AG09309 (cell line): ENCODE measurements around the gene PLA2G1B.
A peak's percentile ranks its signal among the peaks of the same experiment; 100 is the strongest.

Experiments used
- DNase-seq: peaks from one replicate; pipeline ENCODE4 v3.0.0-alpha.2; 2010; ENCODE audit warnings: low read depth
- H3K4me3 ChIP-seq: 2 replicates; pipeline ENCODE4 v1.5.1; 2011; ENCODE audit warnings: mild to moderate bottlenecking, low read depth, low read length, moderate library complexity; ENCODE audit not compliant: control insufficient read depth
- TF ChIP-seq, protein P1 (sequence below): IDR thresholded peaks from 2 replicates; pipeline ENCODE4 v1.5.1; 2011; ENCODE audit warnings: mild to moderate bottlenecking, low read depth, low read length, inconsistent platforms; ENCODE audit not compliant: insufficient read depth, control insufficient read depth; ENCODE audit errors: missing control alignments

Gene PLA2G1B

DNA sequence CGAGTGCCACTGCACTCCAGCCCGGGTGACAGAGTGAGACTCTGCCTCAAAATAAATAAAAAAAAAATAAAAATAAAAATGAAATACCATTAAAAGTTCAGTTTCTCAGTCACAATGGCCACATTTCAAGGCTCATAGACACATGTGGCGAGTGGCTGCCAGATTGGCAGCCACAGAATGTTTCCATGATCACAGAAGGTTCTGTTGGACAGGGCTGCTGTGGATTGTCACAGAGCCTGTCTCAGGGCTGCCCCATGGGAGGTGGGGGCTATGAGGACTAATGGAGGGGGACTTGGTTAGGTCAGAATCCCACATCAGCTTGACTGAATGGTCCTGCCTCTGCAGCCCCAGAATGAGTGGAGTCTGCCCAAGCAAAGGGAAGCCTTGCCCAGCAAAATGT, 3.8 kb upstream of the PLA2G1B start:
- no peak overlapping the region for H3K4me3 ChIP-seq
- TF ChIP-seq, protein P1, sequence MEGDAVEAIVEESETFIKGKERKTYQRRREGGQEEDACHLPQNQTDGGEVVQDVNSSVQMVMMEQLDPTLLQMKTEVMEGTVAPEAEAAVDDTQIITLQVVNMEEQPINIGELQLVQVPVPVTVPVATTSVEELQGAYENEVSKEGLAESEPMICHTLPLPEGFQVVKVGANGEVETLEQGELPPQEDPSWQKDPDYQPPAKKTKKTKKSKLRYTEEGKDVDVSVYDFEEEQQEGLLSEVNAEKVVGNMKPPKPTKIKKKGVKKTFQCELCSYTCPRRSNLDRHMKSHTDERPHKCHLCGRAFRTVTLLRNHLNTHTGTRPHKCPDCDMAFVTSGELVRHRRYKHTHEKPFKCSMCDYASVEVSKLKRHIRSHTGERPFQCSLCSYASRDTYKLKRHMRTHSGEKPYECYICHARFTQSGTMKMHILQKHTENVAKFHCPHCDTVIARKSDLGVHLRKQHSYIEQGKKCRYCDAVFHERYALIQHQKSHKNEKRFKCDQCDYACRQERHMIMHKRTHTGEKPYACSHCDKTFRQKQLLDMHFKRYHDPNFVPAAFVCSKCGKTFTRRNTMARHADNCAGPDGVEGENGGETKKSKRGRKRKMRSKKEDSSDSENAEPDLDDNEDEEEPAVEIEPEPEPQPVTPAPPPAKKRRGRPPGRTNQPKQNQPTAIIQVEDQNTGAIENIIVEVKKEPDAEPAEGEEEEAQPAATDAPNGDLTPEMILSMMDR: no peak
- no peak for DNase-seq

DNA sequence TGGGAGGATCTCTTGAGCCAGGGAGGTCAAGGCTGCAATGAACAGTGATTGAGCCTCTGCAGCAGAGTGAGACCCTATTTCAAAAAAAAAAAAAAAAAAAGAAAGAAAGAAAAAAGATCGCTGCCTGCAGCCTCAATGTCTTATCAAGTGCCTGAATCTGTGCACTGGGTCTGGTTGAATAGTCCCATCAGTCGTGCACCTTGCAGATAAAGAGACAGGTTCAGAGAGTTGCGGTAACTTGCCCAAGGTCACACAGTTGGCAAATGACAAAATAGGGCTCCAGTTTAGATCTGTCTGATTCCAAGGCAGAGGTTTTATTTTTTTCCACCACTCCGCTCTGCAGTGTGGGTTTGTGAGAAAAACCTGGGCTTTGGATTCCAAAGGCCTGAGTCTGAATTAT, 649 bp upstream of the PLA2G1B start:
- TF ChIP-seq, protein P1: no peak
- H3K4me3 ChIP-seq: no peak overlapping the region
- no peak for DNase-seq

DNA sequence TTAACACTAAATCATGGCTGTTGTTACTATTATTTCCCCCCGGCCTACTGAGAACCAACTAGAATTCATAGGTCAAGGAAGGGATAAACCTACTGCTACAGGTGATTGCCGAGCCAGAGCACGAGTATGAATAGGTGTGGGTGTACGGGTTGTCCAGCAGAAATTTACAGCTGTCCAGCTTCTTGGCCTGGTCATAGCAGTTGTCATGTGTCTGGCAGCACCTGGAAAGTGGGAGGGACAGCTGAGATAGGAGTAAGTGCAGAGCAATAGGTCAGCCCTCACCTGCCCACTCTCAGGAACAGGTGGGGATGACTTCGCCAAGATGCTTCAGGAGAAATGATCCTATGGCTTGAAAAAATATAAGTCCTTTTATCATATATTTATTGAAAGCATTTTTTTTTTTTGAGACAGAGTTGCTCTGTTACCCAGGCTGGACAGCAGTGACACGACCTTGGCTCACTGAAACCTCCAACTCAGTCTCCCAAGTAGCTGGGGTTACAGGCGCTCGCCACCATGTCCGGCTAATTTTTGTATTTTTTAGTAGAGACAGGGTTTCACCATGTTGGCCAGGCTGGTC, 2.6 kb downstream of the PLA2G1B start:
- DNase-seq: no peak
- TF ChIP-seq, protein P1: no peak
- H3K4me3 ChIP-seq: no peak overlapping the region

DNA sequence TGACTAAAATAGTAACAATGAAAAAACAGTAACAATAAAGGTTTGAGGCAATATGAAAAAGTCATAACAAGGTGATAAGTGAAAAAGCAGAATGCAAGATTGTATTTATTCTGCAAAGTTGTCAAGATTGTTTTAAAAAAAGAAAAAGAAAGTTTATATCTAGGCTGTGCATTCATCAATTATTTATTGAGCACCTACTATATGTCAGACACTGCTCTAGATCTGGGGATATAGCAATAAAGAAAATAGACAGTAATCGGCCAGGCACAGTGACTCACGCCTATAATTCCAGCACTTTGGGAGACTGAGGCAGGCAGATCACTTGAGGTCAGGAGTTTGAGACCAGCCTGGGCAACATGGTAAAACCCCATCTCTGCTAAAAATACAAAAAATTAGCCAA, 3.8 kb downstream of the PLA2G1B start:
- no peak for DNase-seq
- TF ChIP-seq, protein P1: no peak
- no peak overlapping the region for H3K4me3 ChIP-seq

DNA sequence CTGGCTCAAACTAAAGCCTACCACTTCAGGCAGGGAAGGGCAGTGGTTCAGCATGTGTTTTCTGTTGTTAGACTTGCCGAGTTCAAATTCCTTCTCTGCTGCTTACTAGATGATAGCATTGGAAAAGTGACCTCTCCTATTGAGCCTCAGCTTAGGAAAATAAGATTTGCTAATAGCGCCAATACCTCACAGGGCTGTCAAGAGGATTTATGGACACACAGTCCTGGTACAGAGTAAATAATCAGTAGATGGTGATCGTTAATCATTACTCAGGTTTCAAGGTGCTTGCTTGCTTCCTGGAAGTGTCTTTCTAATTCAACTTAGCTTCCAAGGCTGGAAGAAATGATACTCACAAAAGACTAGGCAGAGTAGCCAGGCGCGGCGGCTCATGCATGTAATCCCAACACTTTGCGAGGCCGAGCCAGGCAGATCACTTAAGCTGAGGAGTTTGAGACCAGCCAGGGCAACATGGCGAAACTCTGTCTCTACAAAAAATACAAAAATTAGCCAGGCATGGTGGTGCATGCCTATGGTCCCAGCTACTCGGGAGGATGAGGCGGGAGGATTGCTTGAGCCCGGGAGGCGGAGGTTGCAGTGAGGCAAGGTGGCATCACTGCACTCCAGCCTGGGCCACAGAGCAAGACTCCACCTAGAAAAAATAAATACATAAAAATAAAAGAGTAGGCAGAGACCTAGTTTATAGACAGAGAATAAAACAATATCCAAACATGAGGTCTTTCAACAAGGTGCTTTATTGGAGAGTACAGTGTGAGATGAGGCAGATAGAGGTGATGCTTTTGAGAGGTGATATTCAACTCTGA, 6.0 kb downstream of the PLA2G1B start:
- H3K4me3 ChIP-seq: no peak overlapping the region
- TF ChIP-seq, protein P1: no peak
- DNase-seq: no peak

DNA sequence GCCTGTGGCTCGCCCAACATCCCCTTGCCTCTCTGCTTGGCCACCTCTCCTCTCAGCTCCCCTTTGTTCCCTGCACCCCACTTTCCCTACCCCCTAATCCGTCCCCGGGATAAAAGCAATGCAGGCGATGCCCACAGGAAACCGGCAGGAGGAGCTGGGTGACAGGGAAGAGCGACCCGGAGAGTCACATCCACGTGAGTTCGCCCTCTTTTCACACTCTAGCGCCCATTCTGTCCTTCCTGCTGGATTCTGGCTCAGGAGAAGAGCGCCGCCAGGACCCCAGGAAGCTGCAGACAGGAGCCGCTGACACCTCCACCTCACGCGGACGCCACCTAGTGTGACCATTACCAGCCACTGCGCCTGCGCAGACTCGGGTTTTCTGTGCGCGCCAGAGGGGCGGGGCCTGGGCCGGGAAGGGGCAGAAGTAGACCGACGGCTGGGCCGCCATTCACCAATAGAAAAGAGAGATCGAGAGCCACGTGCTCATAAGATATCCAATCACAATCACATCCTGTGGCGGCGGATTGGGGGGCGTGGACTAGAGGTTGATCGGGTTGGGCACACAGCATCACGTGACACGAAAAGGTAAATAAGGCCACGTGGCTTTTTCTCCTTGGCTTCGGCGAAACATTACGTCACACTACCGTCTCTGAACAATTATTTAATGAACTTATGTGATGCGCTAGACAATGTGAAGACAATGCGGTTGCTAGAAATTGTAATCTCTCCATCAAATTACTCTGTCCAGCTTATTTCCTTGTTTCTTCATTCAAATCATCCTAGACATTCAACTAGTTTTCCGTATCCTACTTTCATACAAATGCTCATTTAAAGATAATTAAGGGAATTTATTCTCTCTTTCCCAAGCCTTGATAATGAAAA, 10.1 kb downstream of the PLA2G1B start:
- TF ChIP-seq, protein P1: peak; percentile 26
- H3K4me3 ChIP-seq: peak overlapping the region; percentile 86
- DNase-seq: peak; percentile 95
